CD4-positive, alpha-beta T cell treated with Interleukin-10 for 1 hour (primary cell): Measurements from ENCODE around the gene CLDN18.

ENCODE experiments used
- DNase-seq: peaks from one replicate; pipeline ENCODE4 v3.0.0-alpha.2; 2020

CLDN18 gene

DNA sequence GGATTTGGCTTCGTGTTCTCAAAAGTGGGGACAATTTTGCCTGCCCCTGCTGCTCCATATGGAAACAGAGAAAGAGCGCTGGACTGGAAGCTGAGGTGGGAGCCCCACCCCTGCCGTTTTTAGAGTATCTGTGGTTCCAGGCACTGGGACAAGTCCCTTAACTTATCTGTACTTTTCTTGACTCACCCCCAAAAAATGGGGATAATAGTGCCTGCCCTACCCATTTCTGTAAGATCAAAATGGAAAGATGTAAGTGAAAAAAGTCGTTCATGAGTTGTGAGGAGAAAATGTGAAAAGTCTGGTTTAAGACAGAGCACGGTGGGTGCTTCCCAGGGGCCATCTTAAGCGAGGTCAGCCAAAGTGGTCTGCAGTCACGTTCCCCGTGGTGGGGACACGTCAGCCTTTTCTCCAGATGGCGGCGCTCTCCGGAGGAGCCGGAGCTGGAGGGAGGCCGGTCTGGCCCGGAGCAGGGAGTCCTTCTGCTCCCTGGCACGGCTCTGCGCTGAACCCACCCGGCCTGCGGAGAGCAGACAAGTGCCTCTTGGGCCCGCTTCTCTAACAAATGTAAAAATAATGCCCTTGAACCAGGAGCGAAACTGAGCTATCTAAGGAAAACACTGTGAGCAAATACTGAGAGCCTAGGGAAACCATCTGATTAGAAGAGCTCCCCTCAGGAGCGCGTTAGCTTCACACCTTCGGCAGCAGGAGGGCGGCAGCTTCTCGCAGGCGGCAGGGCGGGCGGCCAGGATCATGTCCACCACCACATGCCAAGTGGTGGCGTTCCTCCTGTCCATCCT, at the start of gene CLDN18:
CLDN18 (plus strand) TSS at position 690 of the 797 bp plus-strand sequence; CDS start at position 751, 61 bp downstream.
- no peak for DNase-seq

DNA sequence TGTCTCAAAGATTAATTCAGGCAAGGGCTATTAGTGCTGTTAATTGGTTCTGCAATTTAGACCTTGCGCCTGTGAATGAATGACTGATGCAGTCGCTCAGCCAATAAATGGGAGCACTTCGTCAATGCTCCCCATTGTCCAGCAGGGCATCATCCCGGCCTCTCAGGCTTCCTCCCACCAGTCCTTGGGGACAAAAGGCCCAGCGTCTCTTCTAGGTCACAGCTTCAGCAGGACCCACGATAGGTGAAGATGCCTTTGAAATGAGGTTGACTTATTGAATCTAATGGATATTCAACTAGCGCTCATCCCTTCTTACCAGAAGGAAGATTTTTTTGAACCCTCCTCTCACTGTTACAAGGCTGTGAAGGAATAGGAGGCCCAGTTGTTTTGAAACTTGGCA, 47.7 kb upstream of the CLDN18 start:
- DNase-seq = no peak

DNA sequence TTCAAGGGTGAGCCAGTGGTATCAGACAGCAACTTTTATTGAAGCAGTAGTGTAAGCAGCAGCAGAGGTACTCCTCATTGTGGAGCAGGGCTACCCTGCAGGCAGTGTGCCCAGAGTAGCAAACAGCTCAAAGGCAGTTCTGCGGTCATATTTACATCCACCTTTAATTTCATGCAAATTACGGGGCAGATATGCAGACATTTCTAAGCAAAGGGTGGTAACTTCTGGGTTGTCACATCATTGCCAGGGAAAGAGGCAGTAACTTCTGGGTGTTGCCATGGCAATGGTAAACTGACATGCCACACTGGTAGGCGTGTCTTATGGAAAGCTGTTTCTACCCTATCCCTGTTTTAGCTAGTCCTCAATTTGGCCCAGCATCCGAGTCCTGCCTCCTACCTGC, 46.5 kb upstream of the CLDN18 start:
- DNase-seq = no peak

DNA sequence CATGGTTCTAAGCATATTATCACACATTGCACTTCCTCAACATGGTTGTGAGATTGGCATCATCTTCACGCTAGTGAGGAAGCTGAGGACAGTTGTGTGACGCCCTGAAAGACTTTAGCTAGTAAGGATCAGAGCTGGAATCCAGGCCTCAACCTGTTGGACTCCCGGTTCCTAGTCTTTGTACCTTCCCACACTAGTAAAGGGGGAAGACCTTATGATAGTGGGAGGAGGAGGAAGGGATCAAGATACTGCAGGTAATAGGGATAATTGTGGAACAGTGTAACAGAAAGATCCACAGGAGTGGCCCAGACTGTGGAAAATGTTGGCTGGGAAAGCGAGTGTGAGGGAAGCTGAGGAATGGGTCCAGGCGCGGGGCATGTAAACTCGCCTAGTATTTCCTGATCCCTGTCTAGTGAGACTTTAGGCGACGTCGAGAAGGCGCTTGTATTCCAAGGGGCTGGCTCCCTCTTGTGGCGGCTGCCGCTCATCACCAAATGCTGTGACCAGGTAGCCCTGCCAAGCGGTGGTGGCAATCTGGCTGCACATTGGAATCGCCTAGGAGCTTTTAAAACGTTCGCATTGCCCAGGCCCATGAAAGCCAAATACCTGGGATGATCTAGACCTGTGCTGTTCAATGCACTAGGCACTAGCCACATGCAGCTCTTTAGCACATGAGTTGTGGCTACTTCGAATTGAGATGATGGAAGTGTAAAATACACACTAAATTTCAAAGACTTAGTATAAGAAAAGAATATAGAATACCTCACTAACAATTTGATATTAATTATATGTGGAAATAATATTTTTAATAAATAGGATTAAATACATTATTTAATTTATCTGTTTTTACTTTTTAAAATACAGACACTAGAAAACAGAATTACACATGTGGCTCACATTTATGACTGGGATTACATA, 38.8 kb upstream of the CLDN18 start:
- DNase-seq = peak; percentile 30

DNA sequence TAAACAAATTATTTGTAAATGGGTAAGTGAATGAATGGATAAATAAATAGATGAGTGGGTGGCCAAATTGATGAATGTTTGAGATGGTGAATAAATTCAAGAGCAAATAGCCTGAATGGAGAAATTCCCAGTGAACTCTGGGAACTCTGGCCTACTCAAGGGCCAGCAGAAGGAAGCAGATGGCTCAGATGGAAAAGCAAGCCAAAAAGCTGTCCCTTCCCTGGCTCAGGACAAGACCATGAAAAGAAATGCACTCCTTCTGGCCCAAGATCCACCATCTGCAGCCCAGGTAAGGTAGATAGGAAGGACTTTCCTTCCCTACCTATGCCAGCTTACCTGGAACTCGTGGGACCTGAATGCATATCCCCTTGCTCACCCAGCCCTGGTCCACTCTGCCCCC, 37.6 kb upstream of the CLDN18 start:
- no peak for DNase-seq

DNA sequence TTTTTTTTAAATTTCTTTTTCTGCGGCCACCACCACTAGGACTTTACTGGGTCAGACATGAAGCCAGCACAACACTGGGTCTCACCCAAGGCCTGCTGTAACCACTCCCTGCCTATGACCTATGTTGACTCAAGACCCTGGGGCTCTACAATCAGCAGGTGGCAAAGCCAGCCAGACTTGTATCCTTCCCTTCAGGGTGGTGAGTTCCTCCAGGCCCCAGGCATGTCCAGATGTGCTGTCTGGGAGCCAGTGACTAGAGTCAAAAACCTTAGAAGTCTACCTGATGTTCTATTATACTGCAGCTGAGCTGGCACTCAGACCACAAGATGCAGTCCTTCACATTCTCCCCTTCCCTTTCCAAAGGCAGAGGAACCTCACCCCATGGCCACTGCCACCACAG, 31.6 kb upstream of the CLDN18 start:
- no peak for DNase-seq

DNA sequence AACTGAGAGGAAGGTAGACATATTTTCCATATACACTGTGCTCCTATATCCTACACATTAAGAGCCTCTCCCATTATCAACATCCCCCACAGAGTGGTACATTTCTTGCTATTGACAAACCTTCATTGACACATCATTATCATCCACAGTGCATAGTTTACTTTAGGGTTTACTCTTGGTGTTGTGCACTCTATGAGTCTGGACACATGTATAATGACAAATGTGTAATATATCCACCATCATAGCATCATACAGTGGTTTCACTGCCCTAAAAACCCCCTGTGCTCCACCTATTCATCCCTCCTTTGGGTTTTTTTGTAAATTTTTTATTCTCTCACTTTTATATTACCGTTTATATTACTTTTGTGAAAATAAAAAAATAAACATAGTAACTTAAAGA, 22.2 kb upstream of the CLDN18 start:
- DNase-seq = no peak

DNA sequence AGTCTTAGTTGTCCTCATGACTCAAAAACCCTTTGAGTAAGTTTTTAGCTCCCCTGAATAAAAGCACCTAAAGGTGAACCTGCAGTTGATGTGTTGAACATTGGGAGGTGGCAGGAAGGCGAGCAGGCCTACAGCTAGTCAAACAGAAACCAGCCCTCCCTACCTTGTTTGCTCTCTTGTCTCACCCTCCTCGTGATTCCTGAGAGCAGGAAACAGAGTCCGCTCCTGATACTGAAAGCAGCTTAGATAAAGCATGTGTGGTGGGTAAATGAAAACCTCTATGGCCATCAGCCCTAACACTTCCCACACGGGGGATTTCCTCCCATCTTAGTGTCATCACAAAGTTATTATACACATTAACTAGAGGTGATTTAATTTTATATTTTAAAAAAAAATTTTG, 21.8 kb upstream of the CLDN18 start:
- DNase-seq = no peak

DNA sequence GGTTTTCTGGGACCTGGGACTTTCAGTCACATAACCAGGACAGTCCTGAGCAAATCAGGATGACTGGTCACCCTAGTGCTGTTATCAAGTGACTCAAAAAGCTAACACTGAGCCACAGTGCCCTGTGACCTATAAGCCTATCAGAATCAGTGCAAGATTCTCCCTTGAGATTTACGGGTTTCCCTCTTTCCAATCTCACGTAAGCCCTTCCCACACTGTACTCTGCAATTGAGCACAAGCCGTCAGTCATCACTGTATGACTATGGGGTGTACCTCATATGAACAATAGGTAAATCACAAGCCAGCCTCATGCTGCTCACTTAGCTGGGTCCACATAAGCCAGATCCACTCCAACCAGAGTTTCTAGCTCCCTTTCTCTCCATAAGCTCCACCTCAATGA, 21.0 kb upstream of the CLDN18 start:
- no peak for DNase-seq

DNA sequence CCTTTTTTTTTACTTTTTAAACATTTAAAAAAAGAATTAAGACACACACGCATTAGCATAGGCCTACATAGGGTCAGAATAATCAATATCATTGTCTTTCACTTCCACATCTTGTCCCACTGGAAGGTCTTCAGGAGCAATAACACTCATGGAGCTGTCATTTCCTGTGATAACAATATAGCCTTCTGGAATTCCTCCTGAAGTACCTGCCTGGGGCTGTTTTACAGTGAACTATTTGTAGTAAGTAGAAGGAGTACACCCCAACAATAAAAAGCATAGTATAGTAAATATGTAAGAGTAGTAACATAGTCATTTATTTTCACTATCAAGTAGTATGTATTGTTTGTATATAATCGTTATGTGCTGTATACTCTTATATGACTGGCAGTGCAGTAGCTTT, 19.5 kb upstream of the CLDN18 start:
- DNase-seq = no peak

DNA sequence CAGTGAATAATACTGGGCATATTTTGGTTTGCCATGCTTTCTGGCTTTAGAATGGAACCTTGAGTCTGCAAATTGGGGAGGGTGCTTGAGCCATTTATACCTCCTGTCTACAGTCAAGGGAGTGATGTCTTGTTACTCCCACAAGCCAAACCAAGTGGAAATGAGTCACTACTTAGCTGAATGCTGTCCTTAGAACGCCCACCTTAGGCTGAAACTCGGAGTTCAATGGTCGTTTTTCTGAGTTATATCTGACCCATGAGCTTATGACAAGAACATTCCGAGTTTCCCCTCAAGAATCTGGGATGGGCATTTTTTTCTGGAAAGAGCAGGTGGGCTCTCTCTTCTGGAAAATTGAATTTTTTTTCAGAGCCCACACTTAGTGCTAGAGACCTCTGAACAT, 17.4 kb upstream of the CLDN18 start:
- DNase-seq = no peak

DNA sequence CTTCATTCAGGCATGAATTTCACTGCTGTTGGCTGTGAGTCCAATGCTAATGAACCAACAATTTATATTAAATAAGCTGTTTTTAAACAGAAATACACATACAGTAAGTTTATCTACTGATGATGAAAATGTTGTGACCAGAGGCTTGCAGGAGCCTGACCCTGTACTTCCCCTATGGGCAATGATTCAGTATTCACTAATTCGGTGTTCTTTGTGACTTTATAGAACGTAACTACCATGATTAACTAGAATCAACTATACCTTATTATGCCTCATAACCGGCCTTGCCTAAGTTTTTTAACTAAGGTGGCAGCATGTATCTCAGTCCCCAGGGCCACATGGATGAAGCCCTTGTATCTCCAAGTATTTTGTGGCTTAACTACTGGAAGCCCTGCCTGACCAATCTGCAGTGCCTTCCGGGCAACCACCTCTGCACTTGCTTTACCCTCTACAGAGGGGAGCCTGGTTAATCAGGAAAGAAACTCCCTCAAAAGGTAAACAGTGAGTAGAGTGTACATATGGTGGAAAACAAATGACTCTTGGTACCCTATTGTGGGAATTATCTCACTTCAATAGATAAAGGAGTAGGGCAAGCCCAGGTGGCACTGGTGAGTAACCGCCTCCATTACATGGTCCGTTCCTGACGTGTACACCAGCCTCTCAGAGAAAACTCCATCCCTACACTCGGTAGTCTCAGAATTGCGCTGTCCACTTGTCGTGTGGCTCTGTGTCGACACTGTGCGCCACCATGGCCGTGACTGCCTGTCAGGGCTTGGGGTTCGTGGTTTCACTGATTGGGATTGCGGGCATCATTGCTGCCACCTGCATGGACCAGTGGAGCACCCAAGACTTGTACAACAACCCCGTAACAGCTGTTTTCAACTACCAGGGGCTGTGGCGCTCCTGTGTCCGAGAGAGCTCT, 11.6 kb upstream of the CLDN18 start:
- DNase-seq = no peak

DNA sequence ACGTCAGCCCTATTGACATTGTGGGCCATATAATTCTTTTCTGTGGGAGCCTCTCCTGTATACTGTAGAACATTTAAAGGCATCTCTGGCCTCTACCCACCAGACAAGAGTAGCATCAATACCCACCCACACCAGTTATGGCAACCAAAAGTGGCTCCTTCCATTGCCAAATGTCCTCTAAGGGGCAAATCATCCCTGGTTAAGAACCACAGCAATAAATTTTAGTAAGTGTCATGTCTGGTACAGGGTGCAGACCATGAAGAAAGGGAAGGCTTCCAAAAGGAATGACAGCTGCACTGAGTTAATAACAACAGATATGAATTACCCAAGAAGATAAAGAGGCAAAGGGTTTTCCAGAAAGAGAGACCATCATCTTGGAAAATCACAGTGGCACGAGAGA, 6.9 kb upstream of the CLDN18 start:
- no peak for DNase-seq

DNA sequence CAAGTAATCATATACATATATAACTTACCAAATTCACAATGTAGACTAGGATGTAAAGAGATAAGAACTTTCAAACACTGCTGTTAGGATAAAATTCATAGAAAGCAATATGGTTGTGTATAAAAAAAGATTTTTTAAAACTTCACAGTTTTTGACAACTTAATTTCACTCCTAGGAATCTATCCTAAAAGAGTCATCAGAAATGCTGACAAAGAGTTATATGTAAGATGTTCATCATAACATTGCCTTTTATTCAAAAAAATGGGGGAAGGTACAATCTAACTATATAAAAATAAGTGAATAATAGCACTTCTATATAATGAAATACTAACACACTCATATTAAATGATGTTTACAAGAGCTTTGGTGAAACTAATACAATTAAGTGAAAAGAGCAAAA, 4.3 kb upstream of the CLDN18 start:
- DNase-seq = no peak

DNA sequence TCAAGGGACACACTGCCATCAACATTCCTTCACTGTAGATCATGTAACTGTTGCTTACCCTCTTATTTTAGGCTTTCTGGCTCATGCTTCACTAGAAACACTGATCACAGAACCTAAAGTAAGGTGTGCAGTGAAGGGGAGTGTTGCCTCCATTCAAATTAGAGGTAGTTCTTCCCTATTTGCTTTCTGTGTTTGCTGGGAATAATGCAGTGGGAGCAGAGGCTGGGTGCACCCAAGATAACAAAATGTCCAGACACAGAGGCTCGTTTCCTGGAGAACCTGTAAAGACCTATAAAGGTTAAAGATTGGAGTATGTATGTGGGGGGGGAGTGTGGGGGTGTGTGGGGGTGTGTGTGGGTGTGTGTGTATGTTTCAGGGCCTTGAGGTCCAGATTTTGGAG, 2.1 kb upstream of the CLDN18 start:
- no peak for DNase-seq

DNA sequence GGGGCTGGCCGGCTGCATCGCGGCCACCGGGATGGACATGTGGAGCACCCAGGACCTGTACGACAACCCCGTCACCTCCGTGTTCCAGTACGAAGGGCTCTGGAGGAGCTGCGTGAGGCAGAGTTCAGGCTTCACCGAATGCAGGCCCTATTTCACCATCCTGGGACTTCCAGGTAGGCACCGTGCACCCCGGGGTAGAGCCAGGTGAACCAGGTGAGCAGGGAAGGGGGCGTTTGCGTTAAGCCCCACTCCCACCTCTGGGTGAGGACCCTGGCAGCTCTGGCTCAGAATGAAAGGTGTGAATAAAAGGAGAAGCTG, 267 bp downstream of the CLDN18 start:
- no peak for DNase-seq

DNA sequence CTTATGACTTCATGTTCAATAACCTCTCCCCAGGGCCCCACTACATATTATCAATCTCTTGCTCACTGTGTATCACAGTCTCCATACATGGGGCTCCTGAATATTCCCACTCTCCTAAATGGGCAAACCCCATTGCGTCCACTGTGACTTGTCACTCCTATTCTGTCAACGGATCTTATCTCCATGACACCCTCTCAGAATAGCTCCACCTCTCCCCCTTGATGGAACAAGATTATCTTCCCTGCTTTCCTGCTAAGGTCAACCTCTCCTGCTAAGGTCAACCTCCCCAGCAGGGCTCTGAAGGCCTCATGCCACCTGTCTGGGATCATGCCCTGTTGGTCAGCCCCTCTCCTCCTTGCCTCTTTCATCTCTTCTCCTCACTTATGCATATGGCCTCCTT, 1.8 kb downstream of the CLDN18 start:
- no peak for DNase-seq

DNA sequence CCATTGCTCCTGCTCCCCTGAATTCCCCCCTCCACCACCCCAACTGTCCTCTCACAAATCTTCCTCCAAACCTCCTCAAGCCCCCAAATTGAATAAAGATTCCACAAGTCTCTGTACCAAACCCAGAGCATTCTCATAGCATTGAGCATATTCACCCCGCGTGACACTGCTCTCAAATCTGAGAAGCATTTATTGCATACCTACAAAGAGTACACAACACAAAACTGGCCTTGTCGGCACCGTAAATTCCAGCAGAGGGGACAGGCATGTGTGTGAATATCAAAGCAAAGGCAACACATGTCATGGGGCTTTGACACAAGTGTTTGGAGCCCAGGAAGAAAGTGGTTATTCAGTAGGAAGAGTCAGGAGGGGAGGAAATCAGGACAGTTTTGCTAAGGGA, 2.6 kb downstream of the CLDN18 start:
- no peak for DNase-seq

DNA sequence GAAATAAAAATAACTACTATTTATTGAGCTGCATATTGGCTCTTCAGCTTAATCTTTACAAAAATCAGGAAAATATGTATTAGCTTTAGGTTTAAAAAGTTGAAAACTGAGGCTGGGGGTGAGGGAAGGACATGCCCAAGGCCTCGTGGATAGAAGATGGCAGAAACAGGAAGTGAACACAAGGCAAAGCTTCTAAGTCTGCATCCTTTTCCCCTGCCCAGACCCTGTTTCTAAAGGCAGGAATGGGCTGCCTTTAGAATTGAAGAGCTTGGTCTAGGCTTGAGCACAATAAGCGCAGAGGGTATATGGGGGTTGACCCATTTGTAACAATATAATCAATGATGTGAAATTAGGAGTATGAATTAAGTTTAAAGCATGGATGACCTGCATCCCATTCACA, 6.1 kb downstream of the CLDN18 start:
- no peak for DNase-seq

DNA sequence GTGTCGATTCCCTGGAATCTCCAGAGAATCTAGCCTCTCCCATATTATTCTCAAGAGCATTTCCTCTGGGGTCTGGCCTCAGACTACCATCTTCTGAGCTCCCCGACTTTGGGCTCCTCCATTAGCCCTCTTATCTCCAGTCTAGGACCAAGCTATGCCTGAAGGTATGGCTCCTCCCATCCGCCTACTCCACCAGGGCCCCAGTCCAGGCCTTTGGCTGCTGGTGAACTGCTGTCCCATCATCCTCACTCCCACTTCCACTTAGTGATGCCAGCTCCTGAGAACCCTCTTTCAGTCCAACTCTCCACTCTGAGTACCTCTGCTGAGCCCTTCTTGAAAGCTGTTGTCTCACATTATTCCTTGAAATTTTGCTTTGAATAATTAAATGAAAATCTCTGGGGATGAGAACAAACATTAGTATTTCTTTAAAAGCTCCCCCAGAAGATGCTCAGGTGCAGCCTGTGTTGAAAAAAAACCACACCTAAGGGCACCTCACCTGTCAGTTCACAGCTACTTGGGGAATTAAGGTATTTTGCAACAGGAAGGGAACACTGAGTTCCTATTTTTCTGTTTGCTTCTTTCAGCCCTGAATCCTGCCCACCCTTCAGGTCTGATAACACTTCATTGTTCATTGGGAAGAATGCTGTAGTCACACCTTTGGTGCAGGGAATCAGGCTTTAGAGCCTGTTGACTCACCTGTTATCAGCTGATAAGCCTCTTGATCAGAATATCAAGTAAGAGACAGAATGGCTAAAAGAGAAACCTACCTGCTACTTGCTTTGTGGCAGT, 9.5 kb downstream of the CLDN18 start:
- no peak for DNase-seq

DNA sequence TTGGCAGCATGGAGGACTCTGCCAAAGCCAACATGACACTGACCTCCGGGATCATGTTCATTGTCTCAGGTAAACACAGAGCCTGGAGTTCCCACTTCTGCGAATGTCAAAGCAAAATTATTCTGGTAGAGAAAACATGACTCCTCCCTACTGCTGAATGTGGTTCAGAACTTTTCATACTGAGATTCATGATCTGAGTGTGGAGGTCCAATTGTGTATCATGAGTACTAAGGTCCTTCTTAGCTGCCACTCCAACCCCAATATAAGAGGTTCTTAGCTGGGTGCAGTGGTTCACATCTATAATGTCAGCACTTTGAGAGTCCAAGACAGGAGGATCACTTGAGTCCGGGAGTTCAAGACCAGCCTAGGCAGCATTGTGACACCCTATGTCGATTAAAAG, 13.8 kb downstream of the CLDN18 start:
- DNase-seq = no peak

DNA sequence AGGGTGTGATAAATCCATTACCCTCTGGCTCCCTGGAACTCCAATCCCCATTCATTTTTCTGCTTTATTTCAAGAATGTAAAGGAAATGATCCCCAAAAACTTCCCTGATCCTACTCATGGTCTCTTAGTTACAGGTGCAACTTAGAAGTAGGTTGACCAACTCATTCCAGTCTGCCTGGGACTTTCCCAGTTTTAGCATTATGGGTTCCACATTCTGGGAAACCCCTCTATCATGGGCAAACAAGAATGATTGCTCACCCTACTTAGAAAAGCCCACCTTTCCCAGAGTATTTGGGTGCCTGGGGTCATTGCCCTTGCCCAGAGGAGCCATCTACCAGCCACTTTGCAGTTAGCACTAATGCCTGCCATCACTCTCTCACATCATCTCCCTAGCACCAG, 15.6 kb downstream of the CLDN18 start:
- DNase-seq = no peak

DNA sequence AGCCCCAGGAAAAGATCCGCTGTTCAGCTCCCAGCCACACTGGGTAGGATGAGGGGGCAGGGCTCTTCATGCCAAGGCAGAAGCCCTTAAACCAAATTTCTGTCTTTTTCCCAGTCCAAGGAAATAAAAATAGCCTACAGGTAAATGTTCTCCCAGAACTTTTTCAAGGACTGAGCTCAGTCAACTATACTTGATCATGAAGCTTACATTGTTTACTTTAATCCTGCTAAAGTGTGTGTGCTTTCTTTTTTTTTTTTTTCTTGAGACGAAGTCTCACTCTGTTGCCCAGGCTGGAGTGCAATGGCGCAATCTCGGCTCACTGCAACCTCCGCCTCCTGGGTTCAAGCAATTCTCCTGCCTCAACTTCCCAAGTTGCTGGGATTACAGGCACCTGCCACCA, 17.9 kb downstream of the CLDN18 start:
- DNase-seq = no peak
